ENCODE results near the gene HSDL1. TPM values are rescaled to one million over a fixed set of nuclear protein-coding genes. Genes with fewer than 3 reads are reported as not detected.
A peak's percentile ranks its signal among the peaks of the same experiment; 100 is the strongest.
"Not testable (repeated sequence)": the region's sequence is repeated elsewhere in the genome, so short reads cannot be mapped to it uniquely, and the experiment has no call there.

HSDL1 gene
- total and polyA plus RNA-seq, 2 experiments from 2014 or later: 10.8 to 17.0 TPM

DNA sequence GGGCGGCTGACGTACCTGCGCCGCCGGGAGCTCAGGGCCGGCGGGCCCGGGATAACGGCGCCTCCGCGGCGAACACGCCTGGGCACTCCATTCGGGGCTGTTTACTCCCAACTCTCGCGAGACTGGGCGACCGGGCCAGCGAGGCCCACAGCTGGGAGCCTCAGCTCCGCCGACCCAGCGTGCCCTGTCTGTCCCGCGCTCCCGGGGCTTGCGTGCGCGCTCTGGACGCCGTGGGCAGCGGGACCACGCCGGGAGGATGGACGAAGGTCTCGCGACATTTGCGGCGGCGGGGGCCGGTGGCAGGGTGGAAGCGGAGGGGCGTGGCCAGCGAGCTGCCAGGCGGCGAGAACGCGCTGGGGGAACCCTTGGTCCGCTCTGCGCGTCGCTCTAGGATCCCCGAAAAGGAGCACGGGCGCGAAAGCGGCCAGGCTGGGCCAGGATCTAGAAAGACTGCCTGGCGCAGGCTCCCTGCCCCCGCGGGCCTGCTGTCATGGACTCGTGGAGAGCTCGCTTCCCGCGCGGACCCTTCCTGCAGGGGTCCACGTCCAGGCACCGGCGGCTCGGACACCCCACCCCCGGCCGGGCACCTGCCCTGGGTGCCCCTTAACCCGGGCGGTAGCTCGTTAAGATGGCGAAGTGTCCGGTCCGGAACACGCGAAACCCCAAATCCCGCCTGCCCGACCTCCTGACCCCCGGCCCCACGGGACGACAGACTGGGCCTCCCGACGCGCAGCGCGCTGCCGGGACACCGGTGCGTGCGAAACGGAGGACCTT lies 28.1 kb downstream of the HSDL1 start, which contains the start of gene MBTPS1:
Gene MBTPS1 (minus strand): TSS at position 223 of the 774 bp plus-strand sequence. CDS start 15,159 bp downstream, outside the sequence.
- DNase-seq: peak; percentile 100
- WGBS, 2 experiments (ENCODE audit: low coverage in 1 of 2, low lambda C conversion rate in 2 of 2, missing lambda C conversion rate in 2 of 2): 1 to 2% methylated on average over 66 to 75 of the region's 94 CpGs
- in situ Hi-C loops (cut with MboI): no loop called here
- Histone ChIP-seq H3K9me3 (ENCODE audit: low read depth) (no peaks in the 10 kb centered on the region), H3K4me3 (peak within 1 kb of the TSS; percentile 95), H3F3A (ENCODE audit: insufficient read depth) (no peaks in the 10 kb centered on the region), H3K9me2 (ENCODE audit: insufficient read depth) (no peaks in the 10 kb centered on the region), H3K27me3 (replicated peaks; ENCODE audit: insufficient read depth) (no peaks in the 10 kb centered on the region), H4K20me1 (ENCODE audit: insufficient read depth) (no peaks in the 10 kb centered on the region), H3K4me1 (ENCODE audit: insufficient read depth) (0 out of 2 replicates have a peak, but pooled peaks cover 9% of the 10 kb centered on the region), H2AFZ (peak within 1 kb of the TSS; percentile 88), H3K79me2 (ENCODE audit: insufficient read depth) (peaks cover 51% of the 10 kb centered on the region), H3K9ac (peak within 1 kb of the TSS; percentile 92), H3K4me2 (ENCODE audit: unreplicated experiment) (peak within 1 kb of the TSS; percentile 96), H3K27ac (peak within 1 kb of the TSS; percentile 76), H3K36me3 (ENCODE audit: low read depth) (no peaks in the 10 kb centered on the region)
- TF ChIP-seq EZH2 (IDR thresholded peaks at IDR 0.05; ENCODE audit: insufficient read depth, poor library complexity, severe bottlenecking) (no peak), EZH2phosphoT487 (IDR thresholded peaks at IDR 0.05; ENCODE audit: insufficient read depth, low read depth) (no peak)

- WGBS, 2 experiments (ENCODE audit: low coverage in 1 of 2, low lambda C conversion rate in 2 of 2, missing lambda C conversion rate in 2 of 2): 1% methylated on average over 42 to 57 of the region's 57 CpGs
- no peaks in the 10 kb centered on the region for H3K27me3 ChIP-seq (replicated peaks; ENCODE audit: insufficient read depth)
- H3K36me3 ChIP-seq (ENCODE audit: low read depth): no peaks in the 10 kb centered on the region
- H3K9me2 ChIP-seq (ENCODE audit: insufficient read depth): no peaks in the 10 kb centered on the region
- H3K4me1 ChIP-seq (ENCODE audit: insufficient read depth): 0 out of 2 replicates have a peak, but pooled peaks cover 9% of the 10 kb centered on the region
- peaks cover 59% of the 10 kb centered on the region for H3K79me2 ChIP-seq (ENCODE audit: insufficient read depth)
- H3K9me3 ChIP-seq (ENCODE audit: low read depth): no peaks in the 10 kb centered on the region
- H3K9ac ChIP-seq: peak overlapping the region; percentile 92
- H3K4me3 ChIP-seq: peak overlapping the region; percentile 95
- peak overlapping the region; percentile 88 for H2AFZ ChIP-seq
- peak overlapping the region; percentile 96 for H3K4me2 ChIP-seq (ENCODE audit: unreplicated experiment)
- no peaks in the 10 kb centered on the region for H3F3A ChIP-seq (ENCODE audit: insufficient read depth)
- peak; percentile 66 for DNase-seq
- peak overlapping the region; percentile 76 for H3K27ac ChIP-seq
- TF ChIP-seq EZH2phosphoT487 (IDR thresholded peaks at IDR 0.05; ENCODE audit: insufficient read depth, low read depth) (no peak), EZH2 (IDR thresholded peaks at IDR 0.05; ENCODE audit: insufficient read depth, poor library complexity, severe bottlenecking) (no peak)
- H4K20me1 ChIP-seq (ENCODE audit: insufficient read depth): no peaks in the 10 kb centered on the region
- in situ Hi-C loops (cut with MboI): no loop called here
Observed at GRCh38 chr16:84115919-84116719, 28.9 kb downstream of the HSDL1 start.

DNA sequence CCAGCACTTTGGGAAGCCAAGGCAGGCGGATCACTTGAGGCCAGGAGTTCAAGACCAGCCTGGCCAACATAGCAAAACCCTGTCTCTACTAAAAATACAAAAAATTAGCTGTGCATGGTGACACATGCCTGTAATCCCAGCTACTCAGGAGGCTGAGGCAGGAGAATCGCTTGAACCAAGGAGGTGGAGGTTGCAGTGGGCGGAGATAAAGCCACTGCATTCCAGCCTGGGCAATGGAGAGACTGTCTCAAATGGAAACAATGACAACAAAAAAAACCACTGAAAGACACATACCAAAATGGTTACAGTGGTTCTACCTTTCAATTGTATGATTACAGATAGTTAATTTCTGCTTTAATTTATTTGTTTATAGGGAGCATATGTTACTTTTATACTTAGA lies 33.0 kb downstream of the HSDL1 start:
- H3K9me2 ChIP-seq (ENCODE audit: insufficient read depth); H2AFZ ChIP-seq; H3K4me1 ChIP-seq (ENCODE audit: insufficient read depth); H3K27ac ChIP-seq; H3F3A ChIP-seq (ENCODE audit: insufficient read depth); in situ Hi-C loops (cut with MboI); H3K4me2 ChIP-seq (ENCODE audit: unreplicated experiment); H3K27me3 ChIP-seq (replicated peaks; ENCODE audit: insufficient read depth); H3K9me3 ChIP-seq (ENCODE audit: low read depth); H3K4me3 ChIP-seq; H3K36me3 ChIP-seq (ENCODE audit: low read depth); H3K9ac ChIP-seq: not testable (repeated sequence)
- WGBS, 2 experiments (ENCODE audit: low coverage in 1 of 2, low lambda C conversion rate in 2 of 2, missing lambda C conversion rate in 2 of 2): 97 to 100% methylated on average over 3 of the region's 3 CpGs
- peaks cover 12% of the 10 kb centered on the region; the same call in 1 of the 2 replicates for H4K20me1 ChIP-seq (ENCODE audit: insufficient read depth)
- DNase-seq: peak; percentile 25
- peaks cover 94% of the 10 kb centered on the region for H3K79me2 ChIP-seq (ENCODE audit: insufficient read depth)

- Histone ChIP-seq H3K36me3 (ENCODE audit: low read depth) (no peaks in the 10 kb centered on the region), H4K20me1 (ENCODE audit: insufficient read depth) (peaks cover 12% of the 10 kb centered on the region; the same call in 1 of the 2 replicates), H3K9me3 (ENCODE audit: low read depth) (no peaks in the 10 kb centered on the region), H3K4me3 (no peak overlapping the region), H3F3A (ENCODE audit: insufficient read depth) (no peaks in the 10 kb centered on the region), H3K27ac (no peak overlapping the region), H3K4me2 (ENCODE audit: unreplicated experiment) (no peak overlapping the region), H3K9ac (no peak overlapping the region), H3K4me1 (ENCODE audit: insufficient read depth) (0 out of 2 replicates have a peak, but pooled peaks cover 9% of the 10 kb centered on the region), H3K79me2 (ENCODE audit: insufficient read depth) (peaks cover 98% of the 10 kb centered on the region), H2AFZ (no peak overlapping the region), H3K27me3 (replicated peaks; ENCODE audit: insufficient read depth) (no peaks in the 10 kb centered on the region), H3K9me2 (ENCODE audit: insufficient read depth) (no peaks in the 10 kb centered on the region)
- in situ Hi-C loops (cut with MboI): no loop called here
- WGBS, 2 experiments (ENCODE audit: low coverage in 1 of 2, low lambda C conversion rate in 2 of 2, missing lambda C conversion rate in 2 of 2): 88 to 89% methylated on average over 3 of the region's 3 CpGs
- TF ChIP-seq EZH2 (IDR thresholded peaks at IDR 0.05; ENCODE audit: insufficient read depth, poor library complexity, severe bottlenecking) (no peak), EZH2phosphoT487 (IDR thresholded peaks at IDR 0.05; ENCODE audit: insufficient read depth, low read depth) (no peak)
- no peak for DNase-seq
Observed at GRCh38 chr16:84111525-84111924, 33.5 kb downstream of the HSDL1 start.

All from GM23248 (cell line).